Bronchial epithelial cell (primary cell): ENCODE results near the gene PRDM11. TPM values are rescaled to one million over a fixed set of nuclear protein-coding genes. Genes with fewer than 3 reads are reported as not detected.

Experiments used
- DNase-seq: peaks from one replicate; pipeline ENCODE4 v3.0.0-alpha.2; 2010; ENCODE audit warnings: low read depth
- FAIRE-seq: peaks from 2 replicates; lab custom pipeline; 2011; peaks lifted over from hg19 to GRCh38; lab: Jason Lieb, UNC
- H3K27me3 ChIP-seq: 2 replicates; pipeline ENCODE4 v1.5.1; 2011; ENCODE audit warnings: low read length; ENCODE audit not compliant: control insufficient read depth, insufficient read depth
- H3K36me3 ChIP-seq: 2 replicates; pipeline ENCODE4 v1.5.1; 2011; ENCODE audit warnings: low read length; ENCODE audit not compliant: control insufficient read depth, insufficient read depth
- H3K4me3 ChIP-seq: 2 replicates; pipeline ENCODE4 v1.5.1; 2011; ENCODE audit warnings: mild to moderate bottlenecking, low read depth, low read length, control low read depth
- CTCF ChIP-seq: IDR thresholded peaks from 2 replicates; pipeline ENCODE4 v1.5.1; 2011; ENCODE audit warnings: mild to moderate bottlenecking, moderate library complexity, low read length, control low read depth, inconsistent platforms; ENCODE audit not compliant: insufficient read depth, severe bottlenecking
- total RNA-seq: library from RNA; depleted of rRNA; stranded (reverse); fragments of >200 nt; gene quantifications from 2 replicates; pipeline ENCODE4 v1.2.1, GENCODE V29; 2014

The PRDM11 gene
- total RNA-seq, 1 donor from 2014 or later = 4.7 TPM

- FAIRE-seq (no peak), DNase-seq (no peak)
- TF ChIP-seq CTCF = no peak
- Histone ChIP-seq H3K4me3 (no peak overlapping the region), H3K27me3 (no peaks in the 10 kb centered on the region), H3K36me3 (no peaks in the 10 kb centered on the region)
Observed at GRCh38 chr11:45154276-45154675, 7.8 kb downstream of the PRDM11 start.

- no peak for TF ChIP-seq CTCF
- FAIRE-seq = no peak
- no peak for DNase-seq
- Histone ChIP-seq H3K36me3 (no peaks in the 10 kb centered on the region), H3K27me3 (no peaks in the 10 kb centered on the region), H3K4me3 (no peak overlapping the region)
Observed at GRCh38 chr11:45155058-45155551, 8.7 kb downstream of the PRDM11 start.

DNA sequence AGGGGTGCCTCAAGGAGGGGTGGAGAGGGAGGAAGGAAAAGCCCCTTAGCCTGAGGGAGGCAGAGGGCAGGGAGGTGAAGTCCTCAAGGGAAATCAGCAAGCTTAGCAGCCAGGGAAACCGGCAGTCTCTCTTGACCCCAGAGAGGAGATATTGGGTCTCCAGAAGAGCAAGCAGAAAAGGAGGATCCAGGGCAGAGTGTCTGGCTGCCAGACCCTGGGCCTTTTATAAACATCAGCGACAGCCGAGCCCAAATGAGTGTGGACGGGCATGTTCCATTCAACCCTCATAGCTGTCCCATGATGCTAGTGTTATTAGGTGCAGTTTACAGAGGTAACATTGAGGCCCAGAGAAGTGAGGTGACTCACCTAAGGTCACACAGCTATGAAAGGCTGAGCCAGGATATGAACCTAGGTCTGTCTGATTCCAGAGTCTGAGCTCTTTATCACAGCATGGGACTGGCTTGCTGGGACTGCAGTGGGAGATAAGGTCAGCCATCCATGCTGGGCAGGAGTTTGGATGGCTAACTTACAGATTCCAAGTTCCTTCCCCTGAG, 9.3 kb downstream of the PRDM11 start:
- H3K36me3 ChIP-seq = no peaks in the 10 kb centered on the region
- no peak for DNase-seq
- H3K4me3 ChIP-seq = no peak overlapping the region
- FAIRE-seq = peak; percentile 70
- no peak for TF ChIP-seq CTCF
- no peaks in the 10 kb centered on the region for H3K27me3 ChIP-seq

- H3K36me3 ChIP-seq = no peaks in the 10 kb centered on the region
- FAIRE-seq (no peak), DNase-seq (no peak)
- no peaks in the 10 kb centered on the region for H3K27me3 ChIP-seq
- no peak overlapping the region for H3K4me3 ChIP-seq
- no peak for TF ChIP-seq CTCF
Observed at GRCh38 chr11:45156201-45156600, 9.8 kb downstream of the PRDM11 start.

GRCh38 chr11:45156741-45157140, 10.3 kb downstream of the PRDM11 start:
- no peak overlapping the region for H3K4me3 ChIP-seq
- no peaks in the 10 kb centered on the region for H3K27me3 ChIP-seq
- no peaks in the 10 kb centered on the region for H3K36me3 ChIP-seq
- no peak for FAIRE-seq
- TF ChIP-seq CTCF = no peak
- DNase-seq = no peak
